Activated naive CD8-positive, alpha-beta T cell treated with anti-CD3 and anti-CD28 coated beads, Interleukin-2, amount 50 U/mL, for 16 hours (primary cell): ENCODE data around the gene SEMA7A.

ENCODE experiments used
- DNase-seq: peaks from one replicate; pipeline ENCODE4 v3.0.0-alpha.2; 2020; ENCODE audit warnings: low read depth, low spot score

Gene SEMA7A

GRCh38 chr15:74430510-74430951, 3.2 kb downstream of the SEMA7A start:
- no peak for DNase-seq

GRCh38 chr15:74429781-74430400, 3.9 kb downstream of the SEMA7A start:
- no peak for DNase-seq

DNA sequence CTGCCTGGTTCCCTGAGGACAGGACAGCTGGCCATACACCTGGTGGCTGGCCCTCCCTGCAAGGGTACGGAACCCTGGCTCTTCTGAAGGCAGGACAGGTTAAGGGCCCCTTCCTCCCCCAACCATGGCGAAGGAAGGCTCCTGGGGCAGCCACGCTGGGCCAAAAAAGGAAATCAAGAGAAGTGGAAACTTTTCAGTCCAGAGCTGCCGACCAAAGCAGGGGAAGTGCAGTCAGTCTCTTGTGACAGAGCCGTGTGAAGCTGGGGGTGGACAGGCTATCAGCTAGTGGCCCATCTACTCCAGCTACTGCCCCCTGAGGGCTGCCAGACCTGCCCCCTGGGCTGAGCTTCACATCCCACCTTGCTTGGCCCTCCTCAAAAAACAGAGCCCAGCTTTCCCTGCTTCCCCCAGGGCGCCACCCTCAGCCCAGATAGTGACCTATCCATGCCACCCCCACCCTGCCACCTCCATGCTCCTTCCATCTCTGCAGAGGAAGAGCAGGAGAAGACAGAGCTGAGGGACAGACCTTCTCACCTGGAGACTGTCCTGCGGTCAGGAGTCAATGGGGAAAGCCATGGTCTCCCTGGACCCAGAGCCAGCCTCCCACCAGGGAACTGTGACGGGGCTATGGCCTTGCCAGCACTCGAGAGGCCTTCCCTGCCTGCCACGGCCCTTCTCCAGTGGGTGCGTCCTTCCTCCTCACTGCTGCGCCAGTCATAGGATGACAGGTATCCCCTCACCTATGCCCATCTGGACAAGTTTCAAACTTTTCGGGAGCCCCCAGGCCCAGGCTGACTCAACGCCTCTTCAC, 4.6 kb downstream of the SEMA7A start:
- no peak for DNase-seq

DNA sequence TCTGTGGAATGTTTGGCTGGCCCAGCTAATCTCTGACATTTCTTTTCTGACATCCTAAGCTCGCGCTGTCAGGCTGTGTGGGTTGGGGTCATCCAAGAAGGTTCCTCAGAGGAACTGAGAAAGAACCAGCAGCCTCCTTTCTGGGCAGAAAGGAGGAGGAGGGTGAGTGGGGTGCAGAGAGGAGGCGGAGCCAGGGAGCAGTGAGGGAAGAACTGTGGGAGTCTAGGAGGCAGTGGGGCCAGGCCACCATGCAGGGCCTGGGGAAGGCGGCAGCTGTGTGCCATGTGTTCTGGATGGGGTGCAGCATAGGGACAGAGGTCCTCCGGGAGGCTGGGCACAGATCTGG, 5.3 kb downstream of the SEMA7A start:
- no peak for DNase-seq

DNA sequence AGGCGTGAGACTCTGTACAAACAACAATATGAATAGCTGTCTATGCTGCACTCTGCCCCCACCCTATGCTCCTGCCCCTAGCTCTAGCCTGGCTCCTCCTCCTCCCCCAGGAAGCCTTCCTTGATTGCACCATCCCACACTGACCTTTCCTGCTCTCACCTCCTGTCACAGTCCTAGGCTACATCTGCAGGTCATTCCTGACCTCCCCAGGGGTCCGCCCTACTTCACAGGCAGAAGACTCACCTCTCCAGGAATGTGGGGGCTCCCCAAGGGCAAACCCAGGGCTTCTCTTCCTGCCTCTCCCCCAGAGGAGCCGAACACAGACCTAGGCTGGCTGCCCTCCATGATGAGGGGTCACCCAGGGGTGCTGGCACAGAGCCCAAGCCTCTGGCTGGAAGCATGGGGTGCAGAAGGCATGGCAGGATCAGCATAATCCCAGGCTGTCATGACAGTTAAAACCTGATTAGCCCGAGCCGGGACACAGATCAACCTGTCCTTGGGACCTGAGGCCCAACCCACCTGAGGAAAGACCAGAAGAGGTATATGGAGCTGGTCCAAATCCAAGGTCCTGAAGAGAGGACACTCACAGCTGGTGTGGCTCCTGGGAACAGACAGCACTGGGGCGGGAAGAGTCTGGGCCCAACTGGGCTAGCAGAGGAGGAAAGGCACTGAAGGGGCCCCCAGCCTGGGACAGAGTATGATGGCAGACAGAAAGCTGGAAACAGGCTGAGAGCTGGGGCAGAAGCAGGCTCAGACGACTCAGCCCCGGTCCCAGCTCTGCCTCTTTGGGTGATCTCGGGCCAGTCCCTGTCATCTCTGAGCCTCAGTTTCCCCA, 5.9 kb downstream of the SEMA7A start:
- no peak for DNase-seq

GRCh38 chr15:74426404-74427281, 7.1 kb downstream of the SEMA7A start:
- no peak for DNase-seq

DNA sequence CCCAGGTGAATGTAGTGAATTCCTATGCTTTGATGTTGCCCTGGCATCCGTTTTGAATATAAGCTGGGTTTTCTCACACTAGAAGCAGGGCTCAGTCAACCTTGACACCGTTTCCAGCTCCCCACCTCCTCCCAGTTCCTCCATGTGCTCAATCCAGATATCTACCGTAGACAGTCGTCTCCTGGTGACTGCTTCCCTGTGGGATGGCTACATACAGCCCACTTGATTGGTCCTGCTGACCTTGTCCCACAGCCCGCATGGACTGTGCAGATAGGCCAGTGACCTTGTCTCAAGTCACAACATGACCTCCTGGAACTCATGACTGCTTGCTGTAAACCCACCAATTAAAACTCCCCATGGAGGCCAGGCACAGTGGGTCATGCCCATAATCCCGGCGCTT, 8.1 kb downstream of the SEMA7A start:
- DNase-seq: no peak

GRCh38 chr15:74424901-74425528, 8.7 kb downstream of the SEMA7A start:
- DNase-seq: no peak

DNA sequence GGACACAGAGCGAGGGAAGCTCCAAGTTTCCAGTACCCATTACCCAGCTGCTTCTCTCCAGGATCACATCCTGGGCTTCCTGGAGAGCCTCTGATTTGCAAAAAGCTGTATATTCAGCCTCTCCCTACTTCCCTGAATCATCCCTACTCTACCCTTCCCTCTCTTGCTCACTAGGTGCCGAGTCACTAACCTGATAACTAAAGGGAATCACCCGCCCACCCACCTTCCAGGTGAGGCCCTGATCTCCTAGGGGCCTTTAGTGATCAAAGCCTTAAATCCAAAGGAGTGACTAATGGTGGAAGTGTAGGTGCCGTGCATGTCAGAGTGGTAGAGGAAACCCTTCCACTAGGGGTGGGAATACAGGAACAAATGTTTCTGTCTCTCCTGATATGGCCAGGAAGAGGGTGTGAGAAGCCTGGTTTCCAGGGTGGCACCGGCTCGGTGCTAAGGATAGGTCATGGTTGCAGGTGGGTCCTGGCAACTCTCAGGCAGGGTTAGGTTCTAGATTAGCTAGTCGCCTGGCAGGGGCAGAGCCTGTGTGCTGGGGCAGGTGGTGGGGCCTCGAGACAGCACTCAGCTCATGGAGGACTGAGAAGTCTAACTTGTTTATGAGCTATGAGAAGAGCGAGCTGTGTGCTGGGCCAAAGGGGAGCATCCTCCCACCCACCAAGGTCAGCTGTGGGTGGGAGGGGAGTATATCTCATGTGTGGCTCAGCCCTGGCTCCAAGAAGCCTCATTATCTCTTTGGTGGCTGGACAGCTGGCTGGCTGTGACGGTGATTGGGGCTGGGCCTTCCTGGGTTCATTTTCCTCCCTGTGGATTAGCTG, 10.1 kb downstream of the SEMA7A start:
- DNase-seq: no peak

GRCh38 chr15:74422652-74423430, 10.9 kb downstream of the SEMA7A start:
- DNase-seq: no peak

- no peak for DNase-seq
Measured at GRCh38 chr15:74422265-74422651, 11.5 kb downstream of the SEMA7A start.

- DNase-seq: no peak
Measured at GRCh38 chr15:74421302-74422245, 12.2 kb downstream of the SEMA7A start.

- DNase-seq: no peak
Measured at GRCh38 chr15:74420193-74420905, 13.4 kb downstream of the SEMA7A start.

- DNase-seq: no peak
Measured at GRCh38 chr15:74419432-74419831, 14.3 kb downstream of the SEMA7A start.

GRCh38 chr15:74418575-74419338, 15.0 kb downstream of the SEMA7A start:
- no peak for DNase-seq

GRCh38 chr15:74417670-74418069, 16.1 kb downstream of the SEMA7A start:
- no peak for DNase-seq

DNA sequence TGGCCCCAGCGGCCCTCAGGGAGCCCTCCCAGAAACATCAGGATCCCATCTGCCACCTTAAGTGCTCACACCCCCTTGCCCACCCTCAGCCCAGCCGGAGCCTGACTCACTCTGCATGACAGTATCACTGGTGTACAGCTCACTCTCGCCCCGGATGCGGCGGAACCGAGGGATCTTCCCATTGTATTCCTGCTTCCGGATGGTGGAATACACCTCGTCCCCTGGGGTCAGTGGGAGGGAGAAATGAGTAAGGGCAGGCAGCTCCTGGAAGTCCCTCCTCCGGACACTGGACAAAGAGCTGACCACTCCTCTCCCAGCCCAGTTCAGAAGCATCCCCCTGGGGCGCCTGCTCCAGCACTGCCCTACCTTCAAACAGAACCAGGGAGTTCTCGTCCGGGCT, 16.5 kb downstream of the SEMA7A start:
- DNase-seq: no peak
